ENCODE data around the gene NRSN2.
A peak's percentile ranks its signal among the peaks of the same experiment; 100 is the strongest.

Gene NRSN2

DNA sequence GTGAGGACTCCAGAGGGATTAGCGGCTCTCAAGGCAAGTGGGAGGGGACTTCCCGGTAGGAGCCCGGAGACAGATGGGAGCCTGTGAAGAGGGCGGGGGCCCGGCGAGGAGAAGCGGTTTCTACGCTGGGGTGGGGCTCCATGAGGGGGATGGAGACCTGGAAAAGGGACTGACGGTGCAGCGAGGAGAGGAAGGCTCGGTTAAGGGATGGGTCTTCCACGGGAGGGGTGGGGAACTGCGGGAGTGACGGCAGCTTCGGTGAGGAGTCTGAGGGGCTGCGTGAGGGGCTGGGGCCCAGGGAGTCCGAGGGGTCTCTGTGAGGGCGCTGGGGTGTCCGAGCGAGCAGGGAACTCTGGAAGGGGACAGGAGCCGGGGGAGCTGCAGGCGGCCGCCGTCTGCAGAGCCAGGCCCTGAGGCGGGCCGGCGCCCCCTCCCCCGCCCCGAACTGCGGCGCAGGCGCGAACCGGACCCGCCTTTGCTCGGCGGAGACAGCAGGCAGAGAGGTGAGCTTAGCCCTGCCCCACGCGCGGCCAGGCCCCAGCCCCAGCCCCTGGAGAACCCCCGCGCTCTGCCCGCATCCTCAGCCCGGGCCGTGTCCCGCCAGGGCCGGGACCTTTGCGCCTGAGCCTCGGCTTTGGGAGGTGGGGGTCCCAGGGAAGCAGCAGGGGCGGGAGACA lies at the start of gene NRSN2:
TSS of gene NRSN2 (plus strand) at position 472 of the 677 bp plus-strand sequence. CDS start 2,533 bp downstream, outside the sequence.
- no peak for DNase-seq (ENCODE audit: low read depth)

GRCh38 chr20:297925-298775 lies 48.8 kb upstream of the NRSN2 start:
- DNase-seq (ENCODE audit: low read depth): peak; percentile 22

- DNase-seq (ENCODE audit: low read depth): no peak
Observed at GRCh38 chr20:298776-299391, 48.0 kb upstream of the NRSN2 start.

DNA sequence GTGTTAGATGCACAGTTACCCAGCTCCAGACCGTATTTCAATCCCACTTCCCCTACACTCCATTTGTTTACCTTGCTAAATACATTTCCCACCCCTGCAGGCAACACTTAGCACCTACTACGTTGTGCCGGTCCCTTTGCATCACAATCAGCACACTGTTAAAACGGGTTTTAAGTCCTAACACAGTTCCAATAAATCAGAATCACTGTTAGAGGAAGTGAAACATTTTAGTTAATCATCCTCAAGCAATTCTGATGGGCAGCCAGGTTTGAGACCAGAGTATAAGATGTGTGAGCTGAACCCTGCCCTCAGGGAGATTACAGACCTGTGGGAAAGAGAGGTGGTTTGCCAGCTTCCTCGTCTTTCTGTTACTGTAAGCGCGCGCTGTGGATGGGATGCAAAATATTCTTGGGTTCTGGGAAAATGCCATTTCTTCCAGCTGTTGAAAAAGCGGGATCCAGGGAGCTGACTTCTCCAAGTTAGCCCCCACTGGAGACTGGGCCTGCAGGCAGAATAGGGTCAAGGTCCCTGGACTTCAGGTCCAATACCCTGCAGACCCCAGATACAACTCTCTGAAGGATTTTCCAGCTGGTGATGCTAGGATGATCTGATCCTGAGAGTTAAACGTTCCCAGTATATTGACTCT lies 46.4 kb upstream of the NRSN2 start:
- no peak for DNase-seq (ENCODE audit: low read depth)

DNA sequence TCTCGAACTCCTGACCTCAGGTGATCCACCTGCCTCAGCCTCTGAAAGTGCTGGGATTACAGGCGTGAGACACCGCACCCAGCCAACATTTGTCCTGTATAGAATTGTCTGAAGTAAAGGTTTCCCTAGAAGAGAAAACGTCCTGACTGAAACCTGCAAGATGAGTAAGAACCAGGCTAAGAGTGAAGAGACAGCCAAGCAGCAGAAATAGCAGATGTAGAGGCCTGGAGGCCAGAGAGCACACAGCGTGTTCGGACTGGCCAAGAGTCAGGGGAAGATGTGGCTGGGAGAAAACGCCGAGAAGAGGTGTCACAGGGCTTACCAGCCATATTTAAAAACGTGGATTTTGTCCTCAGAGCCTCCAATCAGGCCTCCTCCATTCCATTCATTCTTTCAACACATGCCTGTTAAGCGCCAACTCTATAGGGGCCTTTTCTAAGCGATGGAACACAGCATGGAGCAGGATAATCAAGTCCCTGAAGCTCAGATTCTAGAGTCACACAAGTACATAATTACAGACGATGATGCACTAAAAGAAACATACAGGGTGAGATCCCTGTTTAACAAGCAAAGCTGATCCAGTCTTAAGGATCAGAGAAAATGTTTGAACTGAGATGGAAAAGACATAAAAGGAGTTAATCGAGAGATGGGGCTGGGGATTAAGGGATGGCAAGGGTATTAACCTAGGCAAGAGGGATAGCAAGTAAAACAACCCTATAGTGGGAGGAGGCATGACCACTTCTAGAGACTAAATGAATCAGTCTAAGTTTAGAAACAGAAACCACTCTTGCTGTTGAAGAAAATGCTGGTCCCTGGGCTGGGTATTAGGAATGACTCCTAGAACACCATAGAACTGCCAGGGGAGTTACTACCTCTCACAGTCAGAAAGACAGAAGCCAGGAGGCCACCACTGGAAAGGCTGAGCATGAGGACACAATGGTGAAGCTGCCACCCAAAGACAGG lies 44.7 kb upstream of the NRSN2 start:
- no peak for DNase-seq (ENCODE audit: low read depth)

GRCh38 chr20:305745-306144 lies 41.2 kb upstream of the NRSN2 start:
- no peak for DNase-seq (ENCODE audit: low read depth)

DNA sequence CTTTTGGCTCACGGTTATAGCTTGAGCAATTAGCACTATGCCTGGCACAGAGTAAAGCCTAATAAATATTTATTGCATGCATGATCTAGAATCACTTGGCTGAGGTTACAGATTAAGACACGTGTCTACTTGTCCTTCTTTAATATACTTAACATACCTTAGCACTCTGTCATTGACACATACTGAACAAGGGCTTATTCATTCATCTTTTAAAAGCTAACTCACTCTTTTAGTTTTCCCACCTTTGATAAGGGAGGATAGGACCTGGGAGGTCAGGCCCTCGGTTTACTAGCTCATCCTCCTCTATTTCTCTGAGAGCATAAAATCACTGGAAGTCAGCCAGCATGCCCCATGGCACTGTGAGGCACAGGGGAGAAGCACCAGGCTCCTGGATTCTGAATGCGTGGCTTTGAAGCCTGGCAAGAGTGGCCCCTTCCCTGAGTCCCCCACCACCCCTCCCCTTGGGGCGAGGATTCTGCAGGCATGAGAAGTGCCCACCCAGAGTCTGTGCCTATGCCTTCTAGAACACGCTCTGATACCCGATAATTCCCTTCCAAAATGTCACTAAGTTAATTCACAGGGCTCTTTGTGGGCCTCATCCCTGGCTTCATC lies 38.4 kb upstream of the NRSN2 start:
- no peak for DNase-seq (ENCODE audit: low read depth)

DNA sequence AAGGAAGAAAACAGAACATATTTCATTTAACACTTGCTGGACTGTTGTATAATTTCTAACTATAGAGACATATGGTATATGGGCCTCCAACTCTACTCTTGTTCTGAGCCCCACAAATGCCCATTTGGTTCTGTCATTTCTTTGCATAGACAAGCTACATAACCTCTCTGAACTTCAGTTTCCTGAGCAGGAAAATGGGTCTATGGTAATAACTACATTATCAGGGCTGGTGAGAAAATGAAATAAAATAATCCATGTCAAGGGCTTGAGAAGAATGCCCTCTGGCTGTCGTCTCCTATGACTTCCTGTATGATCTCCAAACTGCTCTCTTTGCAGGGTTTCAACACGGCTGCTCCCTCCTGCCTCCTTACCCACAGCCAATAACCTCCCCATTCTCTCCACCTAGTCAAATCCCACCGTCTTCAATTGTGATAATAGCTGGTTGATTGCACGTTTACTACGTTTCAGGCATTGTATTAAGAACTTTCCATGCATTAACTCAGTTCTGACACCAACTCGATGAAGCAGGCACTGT lies 37.5 kb upstream of the NRSN2 start:
- DNase-seq (ENCODE audit: low read depth): no peak

- peak; percentile 44 for DNase-seq (ENCODE audit: low read depth)
Observed at GRCh38 chr20:309841-310644, 36.9 kb upstream of the NRSN2 start.

DNA sequence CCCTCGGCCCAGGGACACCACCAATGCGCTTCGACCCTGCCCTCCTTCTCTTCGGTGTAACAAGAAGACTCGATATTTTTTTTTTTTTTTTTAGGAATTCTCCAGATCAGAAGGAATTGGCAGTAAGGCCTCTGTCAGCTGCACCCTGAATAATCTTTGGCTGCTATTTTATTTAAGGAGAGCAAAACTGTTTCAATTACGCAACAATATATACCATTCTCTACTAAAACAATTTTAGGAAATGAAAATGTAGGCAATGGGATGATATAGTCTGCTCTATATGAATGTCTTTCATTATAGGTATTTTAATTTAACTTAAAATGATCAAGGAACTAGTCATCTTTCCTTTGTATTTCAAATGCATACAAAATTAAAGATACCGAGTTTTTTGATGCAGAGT lies 36.3 kb upstream of the NRSN2 start:
- DNase-seq (ENCODE audit: low read depth): no peak

GRCh38 chr20:311609-312008 lies 35.3 kb upstream of the NRSN2 start:
- no peak for DNase-seq (ENCODE audit: low read depth)

DNA sequence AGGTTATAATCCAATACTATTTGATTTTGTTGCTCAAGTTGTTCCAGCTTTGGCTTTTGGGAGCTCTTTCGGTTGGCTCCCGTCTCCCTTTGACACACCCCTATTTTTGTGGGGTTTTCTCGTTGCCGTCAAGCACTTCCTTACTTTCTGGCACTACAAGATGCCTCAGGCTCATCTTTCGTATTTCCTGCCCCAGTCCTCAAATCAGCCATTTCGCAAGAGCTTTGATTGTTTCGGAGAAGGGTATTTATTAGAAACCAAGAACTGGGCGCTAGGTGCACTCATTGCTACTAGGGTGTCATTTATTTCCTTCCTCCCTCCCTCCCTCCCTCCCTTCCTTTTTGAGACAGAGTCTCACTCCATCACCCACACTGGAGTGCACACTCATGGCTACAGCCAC lies 34.8 kb upstream of the NRSN2 start:
- no peak for DNase-seq (ENCODE audit: low read depth)

DNA sequence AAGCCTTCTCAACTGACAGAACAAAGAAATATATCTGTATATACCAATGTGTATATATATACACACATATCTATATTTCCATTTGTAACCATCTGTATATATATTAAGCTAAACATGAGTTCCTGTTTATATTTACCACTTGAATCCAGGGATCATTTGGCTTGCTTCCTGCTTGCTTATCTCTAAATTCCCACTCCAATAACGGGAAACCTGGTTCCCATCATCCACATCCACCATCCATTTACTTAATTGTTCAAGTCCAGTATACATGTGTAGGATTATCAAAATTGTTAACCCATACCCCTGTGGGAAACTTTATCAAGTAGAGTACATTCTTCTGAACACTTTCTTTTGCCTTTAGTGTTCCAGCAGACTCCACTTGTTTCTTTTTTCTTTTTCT lies 34.0 kb upstream of the NRSN2 start:
- no peak for DNase-seq (ENCODE audit: low read depth)

- no peak for DNase-seq (ENCODE audit: low read depth)
Observed at GRCh38 chr20:313402-313801, 33.5 kb upstream of the NRSN2 start.

DNA sequence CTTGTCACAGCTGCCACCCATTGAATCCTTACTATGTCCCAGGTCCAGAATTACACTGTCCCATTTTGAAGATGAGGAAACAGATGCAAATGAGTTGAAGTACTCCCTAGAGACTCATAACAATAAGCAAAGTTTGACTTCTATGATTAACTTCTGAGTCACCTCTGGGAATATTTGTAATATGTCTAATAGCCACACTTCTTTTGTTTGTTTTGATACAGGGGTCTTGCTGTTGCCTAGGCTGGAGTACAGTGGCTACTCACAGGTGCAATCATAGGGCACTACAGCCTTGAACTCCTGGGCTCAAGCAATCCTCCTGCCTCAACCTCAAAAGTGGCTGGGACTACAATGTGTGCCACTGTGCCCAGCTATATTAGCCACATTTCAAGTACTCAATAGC lies 33.0 kb upstream of the NRSN2 start:
- DNase-seq (ENCODE audit: low read depth): no peak

GRCh38 chr20:316316-317068 lies 30.4 kb upstream of the NRSN2 start:
- DNase-seq (ENCODE audit: low read depth): no peak

DNA sequence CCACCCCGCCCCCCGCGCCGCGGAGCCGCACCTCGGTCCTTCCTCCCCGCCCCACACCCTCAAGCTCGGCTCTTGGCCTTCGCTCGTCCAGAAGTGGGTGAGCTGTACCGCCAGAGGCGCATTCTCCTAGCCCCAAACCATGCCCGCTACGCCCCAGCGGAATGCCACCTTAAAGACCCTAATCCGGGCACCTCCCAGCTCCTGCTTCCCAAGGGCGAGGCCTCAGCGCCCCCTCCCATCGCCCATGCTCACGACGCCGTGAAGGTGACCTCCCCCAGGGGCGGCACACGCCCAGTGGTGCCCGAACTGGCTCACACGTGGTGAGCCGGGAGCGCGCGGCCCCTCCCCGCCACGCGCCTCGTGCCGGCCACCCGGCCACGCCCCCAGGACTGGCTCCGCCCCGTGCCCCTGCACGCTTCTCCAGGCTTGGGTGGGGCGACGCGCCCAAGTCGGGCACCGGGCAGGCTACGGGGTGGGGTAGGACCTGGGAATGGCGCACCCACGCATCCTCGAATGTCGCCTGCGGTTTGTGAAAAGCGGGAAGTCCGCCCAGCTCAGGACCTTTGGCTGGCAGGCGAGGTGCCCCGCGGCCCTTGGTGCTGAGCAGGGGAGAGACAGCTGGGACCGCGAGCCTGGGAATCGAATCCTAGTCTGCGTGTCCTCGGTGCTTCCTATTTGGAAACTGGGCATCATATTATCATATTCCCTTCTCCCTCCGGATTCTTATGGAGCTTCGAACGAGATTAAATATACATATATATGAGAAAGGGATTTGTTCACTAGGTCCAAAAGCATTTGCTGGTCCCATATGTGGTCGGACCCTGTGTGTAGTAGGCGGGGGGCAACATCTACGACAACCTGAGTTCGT lies 22.5 kb upstream of the NRSN2 start:
- peak; percentile 80 for DNase-seq (ENCODE audit: low read depth)
